Measurements from ENCODE around the gene PSG1. TPM values are rescaled to one million over a fixed set of nuclear protein-coding genes. Genes with fewer than 3 reads are reported as not detected.

The PSG1 gene
- total RNA-seq, 3 donors from 2014 or later (not counting 1 experiment from before 2014, with no cell fraction given) = not detected

DNA sequence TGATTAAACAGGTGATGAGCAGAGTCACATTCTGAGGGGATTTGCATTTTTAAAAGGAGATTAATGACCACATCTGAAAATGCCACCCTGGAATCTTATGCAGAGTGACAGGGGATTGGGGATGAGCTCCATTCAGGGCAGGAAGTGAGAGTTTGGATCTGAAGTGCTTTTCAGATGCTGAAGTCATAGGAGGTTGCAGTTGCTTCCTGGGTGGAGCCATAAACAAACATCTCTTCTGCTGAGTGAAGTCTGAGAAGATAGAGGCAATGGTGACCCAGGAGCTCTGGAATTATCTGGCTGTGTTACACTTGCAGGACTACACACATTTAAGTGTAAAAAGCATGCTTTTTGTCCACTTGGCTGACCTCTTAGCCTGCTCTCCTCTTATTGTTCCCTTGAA is 62.6 kb downstream of the PSG1 start:
- Mint-ChIP-seq H3K9me3 (no peaks in the 10 kb centered on the region), H3K4me3 (no peak overlapping the region), H3K36me3 (no peaks in the 10 kb centered on the region), H3K4me1 (no peaks in the 10 kb centered on the region), H3K27me3 (ENCODE audit: low read depth in 2 of 2) (peaks cover 10 to 34% of the 10 kb centered on the region in 2 donors), H3K27ac (no peak overlapping the region)
- ATAC-seq (no peak), DNase-seq (no peak)
- Histone ChIP-seq H3K27ac (ENCODE audit: low read length) (no peak overlapping the region), H3K9me3 (ENCODE audit: control insufficient read depth, insufficient read depth, low read length) (no peaks in the 10 kb centered on the region), H3K36me3 (ENCODE audit: control insufficient read depth, insufficient read depth, low read length) (no peaks in the 10 kb centered on the region), H3K27me3 (ENCODE audit: control insufficient read depth, insufficient read depth, low read length) (no peaks in the 10 kb centered on the region), H3K4me3 (ENCODE audit: low read length) (no peak overlapping the region), H3K4me1 (ENCODE audit: control insufficient read depth, insufficient read depth, low read length) (no peaks in the 10 kb centered on the region)
- intact Hi-C loops (cut with micrococcal nuclease) = no loop called here
- TF ChIP-seq, protein P1, sequence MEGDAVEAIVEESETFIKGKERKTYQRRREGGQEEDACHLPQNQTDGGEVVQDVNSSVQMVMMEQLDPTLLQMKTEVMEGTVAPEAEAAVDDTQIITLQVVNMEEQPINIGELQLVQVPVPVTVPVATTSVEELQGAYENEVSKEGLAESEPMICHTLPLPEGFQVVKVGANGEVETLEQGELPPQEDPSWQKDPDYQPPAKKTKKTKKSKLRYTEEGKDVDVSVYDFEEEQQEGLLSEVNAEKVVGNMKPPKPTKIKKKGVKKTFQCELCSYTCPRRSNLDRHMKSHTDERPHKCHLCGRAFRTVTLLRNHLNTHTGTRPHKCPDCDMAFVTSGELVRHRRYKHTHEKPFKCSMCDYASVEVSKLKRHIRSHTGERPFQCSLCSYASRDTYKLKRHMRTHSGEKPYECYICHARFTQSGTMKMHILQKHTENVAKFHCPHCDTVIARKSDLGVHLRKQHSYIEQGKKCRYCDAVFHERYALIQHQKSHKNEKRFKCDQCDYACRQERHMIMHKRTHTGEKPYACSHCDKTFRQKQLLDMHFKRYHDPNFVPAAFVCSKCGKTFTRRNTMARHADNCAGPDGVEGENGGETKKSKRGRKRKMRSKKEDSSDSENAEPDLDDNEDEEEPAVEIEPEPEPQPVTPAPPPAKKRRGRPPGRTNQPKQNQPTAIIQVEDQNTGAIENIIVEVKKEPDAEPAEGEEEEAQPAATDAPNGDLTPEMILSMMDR (IDR thresholded peaks at IDR 0.05) = no peak

Other genes starting within 250 kb of the PSG1 start
- not detected for gene PSG3, start 139.2 kb downstream of the PSG1 start, total RNA-seq
- not detected for gene PSG8, start 114.0 kb downstream of the PSG1 start, total RNA-seq
- gene PSG6, start 38.2 kb upstream of the PSG1 start, total RNA-seq = not detected
- gene PSG7, start 57.5 kb upstream of the PSG1 start, total RNA-seq = not detected
- gene PSG11, start 146.8 kb upstream of the PSG1 start, total RNA-seq = not detected
- not detected for gene PSG2, start 203.0 kb upstream of the PSG1 start, total RNA-seq